A673 (cell line): ENCODE data around the gene TAF5L. TPM values are rescaled to one million over a fixed set of nuclear protein-coding genes. Genes with fewer than 3 reads are reported as not detected.

Experiments
- BruUV-seq: library from RNA; stranded (reverse); fragments of 400-500 nt; replicated peaks from 2 replicates; lab custom pipeline; 2021; lab: Mats Ljungman, UMichigan
- CTCF ChIA-PET: fragments of 300-600 bp; sonication (Branson Sonifier 250); formaldehyde crosslinking; loops from one replicate; lab custom pipeline; 2022; ENCODE audit warnings: antibody characterized with exemption; lab: Charles Lee
- POLR2A ChIA-PET: fragments of 300-600 bp; sonication (Branson Sonifier 250); formaldehyde crosslinking; loops from one replicate; lab custom pipeline; 2022; ENCODE audit warnings: antibody characterized with exemption; ENCODE audit not compliant: low non-redundant PET; lab: Charles Lee
- DNase-seq: peaks from one replicate; pipeline ENCODE4 v3.0.0-alpha.2; 2015; ENCODE audit warnings: low spot score
- H3K27ac ChIP-seq: fragments of 200-600 bp; sonication (generic); 2 replicates; pipeline ENCODE4 v1.5.1; 2016; ENCODE audit warnings: mixed run types, low read depth, mild to moderate bottlenecking, mixed read lengths, antibody characterized with exemption, low read length; ENCODE audit not compliant: poor library complexity, severe bottlenecking
- H3K27me3 ChIP-seq: fragments of 200-600 bp; sonication (generic); replicated peaks from 2 replicates; pipeline ENCODE4 v1.6.1; 2017; ENCODE audit warnings: mixed run types, low read depth, mild to moderate bottlenecking, mixed read lengths, antibody characterized with exemption, low read length; ENCODE audit not compliant: insufficient read depth, poor library complexity
- H3K36me3 ChIP-seq: fragments of 200-600 bp; sonication (generic); 2 replicates; pipeline ENCODE4 v1.6.1; 2016; ENCODE audit warnings: mixed run types, mild to moderate bottlenecking, mixed read lengths, antibody characterized with exemption, low read length; ENCODE audit not compliant: insufficient read depth, poor library complexity, severe bottlenecking
- H3K4me1 ChIP-seq: fragments of 200-600 bp; sonication (generic); 2 replicates; pipeline ENCODE4 v1.6.1; 2017; ENCODE audit warnings: mixed run types, mild to moderate bottlenecking, mixed read lengths, antibody characterized with exemption, low read length; ENCODE audit not compliant: insufficient read depth, poor library complexity, severe bottlenecking
- H3K4me3 ChIP-seq: fragments of 200-600 bp; sonication (generic); 2 replicates; pipeline ENCODE4 v1.5.1; 2016; ENCODE audit warnings: low read depth, mixed run types, mild to moderate bottlenecking, mixed read lengths, low read length; ENCODE audit not compliant: poor library complexity, severe bottlenecking
- H3K9me3 ChIP-seq: fragments of 200-600 bp; sonication (generic); 2 replicates; pipeline ENCODE4 v1.6.1; 2016; ENCODE audit warnings: mixed run types, low read depth, mild to moderate bottlenecking, mixed read lengths, antibody characterized with exemption, low read length; ENCODE audit not compliant: poor library complexity, severe bottlenecking
- CTCF ChIP-seq: fragments of 300-800, 200-600 bp; sonication (generic); conservative IDR thresholded peaks from 2 replicates; pipeline ENCODE4 v1.5.1; 2017; ENCODE audit warnings: low read depth, mild to moderate bottlenecking, antibody characterized with exemption, low read length, moderate library complexity, mixed read lengths
- EZH2 ChIP-seq: fragments of 200-600 bp; sonication (generic); IDR thresholded peaks from 2 replicates; pipeline ENCODE4 v1.6.1; 2017; ENCODE audit warnings: borderline replicate concordance, low read depth, mild to moderate bottlenecking, mixed read lengths, antibody characterized with exemption, low read length; ENCODE audit not compliant: poor library complexity, severe bottlenecking
- intact Hi-C: fragments of 100-400 bp; cut with micrococcal nuclease; formaldehyde crosslinking; loops from one replicate; pipeline ENCODE4 v1.10.0; 2022; ENCODE audit not compliant: unreplicated experiment
- total RNA-seq: library from RNA; stranded (reverse); gene quantifications from 2 replicates; pipeline ENCODE4 v1.2.3, GENCODE V29; 2021

The TAF5L gene
- total RNA-seq, 1 experiment from 2014 or later, result 33.4 TPM

- Histone ChIP-seq H3K36me3 (no peaks in the 10 kb centered on the region), H3K27me3 (no peaks in the 10 kb centered on the region), H3K4me1 (peaks cover 12% of the 10 kb centered on the region), H3K27ac (no peak overlapping the region), H3K4me3 (no peak overlapping the region), H3K9me3 (no peaks in the 10 kb centered on the region)
- intact Hi-C loops, result no loop called here
- CTCF ChIA-PET, result no interaction called here
- TF ChIP-seq EZH2, result no peak
- no peak for TF ChIP-seq CTCF
- POLR2A ChIA-PET, result no interaction called here
- DNase-seq, result no peak
- no TSS peak for BruUV-seq
Observed at GRCh38 chr1:229581485-229581884, 44.4 kb downstream of the TAF5L start.

DNA sequence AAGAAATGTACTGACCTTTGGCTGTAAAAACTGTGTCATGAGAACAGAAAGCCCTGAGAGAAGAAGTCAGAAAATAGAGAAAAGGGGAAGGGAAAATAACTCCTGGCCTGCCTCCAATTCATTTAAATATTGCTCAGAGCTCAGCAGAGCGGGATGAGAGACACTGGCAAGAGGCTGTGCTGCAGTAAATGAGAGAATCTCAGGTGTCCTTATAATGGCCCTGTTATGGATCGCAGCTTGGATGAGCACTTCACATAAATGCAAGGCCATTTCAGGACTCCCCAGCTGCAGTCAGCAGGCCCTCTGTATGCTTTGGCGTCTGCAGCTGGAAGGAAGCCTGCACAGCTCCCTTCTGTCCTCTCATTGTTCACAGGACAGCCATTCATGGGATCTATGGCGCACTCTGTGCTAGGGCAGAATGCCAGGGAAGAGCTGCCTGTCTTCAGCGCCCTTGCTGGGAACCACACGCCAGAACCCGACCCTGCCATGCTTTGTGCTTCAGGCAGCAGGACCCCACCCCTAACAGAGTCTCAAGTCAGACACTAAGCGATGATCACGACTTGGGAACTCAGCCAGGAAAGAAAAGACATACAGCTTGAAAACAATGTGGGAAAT, 46.8 kb downstream of the TAF5L start:
- no peak for TF ChIP-seq EZH2
- no peak for TF ChIP-seq CTCF
- Histone ChIP-seq H3K36me3 (no peaks in the 10 kb centered on the region), H3K4me1 (peaks cover 12% of the 10 kb centered on the region), H3K9me3 (no peaks in the 10 kb centered on the region), H3K4me3 (peak overlapping the region; percentile 13), H3K27ac (no peak overlapping the region), H3K27me3 (no peaks in the 10 kb centered on the region)
- intact Hi-C loops, result no loop called here
- DNase-seq, result peak; percentile 70
- no TSS peak for BruUV-seq
- CTCF ChIA-PET, result interaction anchor here (0.8 kb wide), 1 partner anchor 20 kb away, joined by 3 read pairs; the partner anchor contains the start of gene ABCB10
- POLR2A ChIA-PET, result interaction anchor here (0.6 kb wide), 1 partner anchor 646 kb away, joined by 3 read pairs; no protein-coding TSS in a partner anchor

DNA sequence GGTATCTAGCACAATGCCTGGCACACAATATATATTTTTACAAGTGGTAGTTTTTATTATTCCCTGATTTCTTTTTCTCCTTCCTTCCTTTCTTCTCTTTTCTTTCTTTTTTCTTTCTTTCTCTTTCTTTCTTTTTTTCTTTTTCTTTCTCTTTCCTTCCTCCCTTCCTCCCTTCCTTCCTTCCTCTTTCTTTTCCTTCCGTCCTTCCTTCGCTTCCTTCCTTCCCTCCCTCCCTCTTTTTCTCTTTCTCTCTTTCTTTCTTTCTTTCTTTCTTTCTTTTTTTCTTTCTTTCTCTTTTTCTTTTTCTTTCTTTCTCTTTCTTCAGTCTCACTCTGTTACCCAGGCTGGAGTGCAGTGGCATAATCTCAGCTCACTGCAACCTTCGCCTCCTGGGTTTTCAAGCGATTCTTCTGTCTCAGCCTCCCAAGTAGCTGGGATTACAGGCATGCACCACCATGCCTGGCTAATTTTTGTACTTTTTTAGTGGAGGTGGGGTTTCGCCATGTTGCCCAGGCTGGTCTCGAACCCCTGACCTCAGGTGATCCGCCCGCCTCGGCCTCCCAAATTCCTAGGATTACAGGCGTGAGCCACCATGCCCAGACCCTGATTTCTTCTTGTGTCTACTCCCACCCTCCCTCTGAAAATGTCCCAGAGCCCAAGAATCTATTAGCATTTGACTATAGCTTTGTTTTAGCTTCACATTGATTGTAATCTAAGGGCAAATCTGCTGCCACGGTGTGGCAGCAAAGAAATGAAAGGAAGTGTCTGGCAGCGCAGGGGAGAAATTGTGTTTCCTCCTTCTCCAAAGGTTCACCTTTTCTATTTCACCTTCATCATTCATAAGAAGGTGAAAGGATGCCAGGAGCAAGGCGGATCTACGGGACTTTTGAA, 47.5 kb downstream of the TAF5L start:
- H3K36me3 ChIP-seq, result no peaks in the 10 kb centered on the region

More for the DNA sequence above, 47.5 kb downstream of the TAF5L start:
- TF ChIP-seq CTCF (no peak), EZH2 (no peak)
- ChIA-PET CTCF (no interaction called here), POLR2A (interaction anchor here (0.6 kb wide), 1 partner anchor 646 kb away, joined by 3 read pairs; no protein-coding TSS in a partner anchor)
- intact Hi-C loops, result no loop called here
- peaks cover 12% of the 10 kb centered on the region for H3K4me1 ChIP-seq
- H3K9me3 ChIP-seq, result no peaks in the 10 kb centered on the region
- H3K4me3 ChIP-seq, result peak overlapping the region; percentile 13
- no TSS peak for BruUV-seq
- no peak for DNase-seq
- H3K27ac ChIP-seq, result no peak overlapping the region
- no peaks in the 10 kb centered on the region for H3K27me3 ChIP-seq
